Stimulated activated CD4-positive, alpha-beta T cell treated with anti-CD3 and anti-CD28 coated beads, TNF-alpha, amount 100 ng/mL, for 1 hour (primary cell): ENCODE results near the gene SLC46A3.
"Not testable (repeated sequence)": the region's sequence is repeated elsewhere in the genome, so short reads cannot be mapped to it uniquely, and the experiment has no call there.

Experiments used
- DNase-seq, 3 donors: peaks; one replicate each; pipeline ENCODE4 v3.0.0-alpha.2; 2020; ENCODE audit warnings: low read depth in 3 of 3, low spot score in 1 of 3

Gene SLC46A3

GRCh38 chr13:28734906-28735305, 16.1 kb upstream of the SLC46A3 start:
- DNase-seq: no peak

- no peak for DNase-seq
Observed at GRCh38 chr13:28730762-28731161, 12.0 kb upstream of the SLC46A3 start.

GRCh38 chr13:28729541-28729940, 10.8 kb upstream of the SLC46A3 start:
- DNase-seq: no peak

- no peak for DNase-seq
Observed at GRCh38 chr13:28728642-28729041, 9.9 kb upstream of the SLC46A3 start.

- no peak for DNase-seq
Observed at GRCh38 chr13:28725046-28725610, 6.4 kb upstream of the SLC46A3 start.

- no peak for DNase-seq
Observed at GRCh38 chr13:28723806-28724205, 5.0 kb upstream of the SLC46A3 start.

GRCh38 chr13:28719227-28720055, 671 bp upstream of the SLC46A3 start:
- no peak for DNase-seq

GRCh38 chr13:28718196-28718542, 601 bp downstream of the SLC46A3 start:
- DNase-seq: no peak

GRCh38 chr13:28717170-28717569, 1.6 kb downstream of the SLC46A3 start:
- no peak for DNase-seq

GRCh38 chr13:28716511-28716910, 2.3 kb downstream of the SLC46A3 start:
- DNase-seq: no peak

GRCh38 chr13:28714651-28715050, 4.1 kb downstream of the SLC46A3 start:
- DNase-seq: no peak

GRCh38 chr13:28710161-28710560, 8.6 kb downstream of the SLC46A3 start:
- DNase-seq: no peak

- DNase-seq: no peak
Observed at GRCh38 chr13:28707629-28708427, 10.9 kb downstream of the SLC46A3 start.

- DNase-seq: no peak
Observed at GRCh38 chr13:28705461-28706083, 13.2 kb downstream of the SLC46A3 start.

- DNase-seq: no peak
Observed at GRCh38 chr13:28704919-28705318, 13.9 kb downstream of the SLC46A3 start.

GRCh38 chr13:28704282-28704681, 14.5 kb downstream of the SLC46A3 start:
- no peak for DNase-seq

- DNase-seq: no peak
Observed at GRCh38 chr13:28699246-28699645, 19.5 kb downstream of the SLC46A3 start.

GRCh38 chr13:28697441-28697840, 21.3 kb downstream of the SLC46A3 start:
- DNase-seq: no peak

GRCh38 chr13:28693605-28694491, 24.9 kb downstream of the SLC46A3 start:
- DNase-seq: not testable (repeated sequence)

- DNase-seq: no peak
Observed at GRCh38 chr13:28685892-28686291, 32.9 kb downstream of the SLC46A3 start.

GRCh38 chr13:28685114-28685513, 33.7 kb downstream of the SLC46A3 start:
- no peak for DNase-seq
